Uterus (tissue), 4 donors: ENCODE results near the gene GON7. TPM values are rescaled to one million over a fixed set of nuclear protein-coding genes. Genes with fewer than 3 reads are reported as not detected.

Source experiments
- DNase-seq, 2 donors: peaks; one replicate each; pipeline ENCODE4 v3.0.0-alpha.2; 2019 to 2020
- H3K27ac ChIP-seq, 2 donors: fragments of 200-600 bp; sonication (generic); 1 replicate in 1 of 2; 2 replicates in 1 of 2; pipeline ENCODE4 v1.5.1; 2016 to 2018
- H3K27me3 ChIP-seq, 2 donors: fragments of 200-600 bp; sonication (generic); one replicate each; pipeline ENCODE4 v1.5.1; 2018 to 2019; ENCODE audit warnings: control low read depth in 1 of 2
- H3K36me3 ChIP-seq, 2 donors: fragments of 200-600 bp; sonication (generic); one replicate each; pipeline ENCODE4 v1.5.1; 2019; ENCODE audit warnings: control low read depth in 1 of 2
- H3K4me1 ChIP-seq, 2 donors: fragments of 200-600 bp; sonication (generic); one replicate each; pipeline ENCODE4 v1.5.1; 2018 to 2019; ENCODE audit warnings: control low read depth in 1 of 2
- H3K4me3 ChIP-seq, 2 donors: fragments of 200-600 bp; sonication (generic); 1 replicate in 1 of 2; 2 replicates in 1 of 2; pipeline ENCODE4 v1.5.1; 2018 to 2019; ENCODE audit warnings: mild to moderate bottlenecking in 1 of 2
- H3K9me3 ChIP-seq, 2 donors: fragments of 200-600 bp; sonication (generic); one replicate each; pipeline ENCODE4 v1.5.1; 2019; ENCODE audit warnings: control low read depth in 1 of 2
- POLR2A ChIP-seq, 2 donors: fragments of 450-650 bp; IDR thresholded peaks; one replicate each; pipeline ENCODE4 v1.6.1; 2016; ENCODE audit warnings: antibody characterized with exemption in 2 of 2, mild to moderate bottlenecking in 1 of 2, moderate library complexity in 1 of 2
- intact Hi-C: fragments of 100-400 bp; cut with DNase I; formaldehyde crosslinking; loops from one replicate; pipeline ENCODE4 v1.15.1; 2023; ENCODE audit warnings: low total_unique reads
- total RNA-seq, 4 donors: library from RNA; depleted of rRNA in 3 of 4; stranded (reverse); fragments of >200 nt in 3 of 4; gene quantifications; one replicate each; pipeline versions ENCODE4 v1.1.0 to v1.2.4, GENCODE V29; 2014 to 2023
- TF ChIP-seq, protein P1 (sequence below), 4 experiments: fragments of 200-600 bp in 2 of 4; fragments of 450-650 bp in 2 of 4; sonication (generic) in 2 of 4; IDR thresholded peaks; one replicate each; pipeline ENCODE4 v1.5.1; 2016 to 2019; ENCODE audit warnings: antibody characterized with exemption in 4 of 4, mild to moderate bottlenecking in 2 of 4, moderate library complexity in 1 of 4
- donor health status: DM: yes; HTN: yes; CAD: no.

Gene GON7
- total RNA-seq, 4 donors from 2014 or later, result 0.51 to 16.7 (median 11.8) TPM

DNA sequence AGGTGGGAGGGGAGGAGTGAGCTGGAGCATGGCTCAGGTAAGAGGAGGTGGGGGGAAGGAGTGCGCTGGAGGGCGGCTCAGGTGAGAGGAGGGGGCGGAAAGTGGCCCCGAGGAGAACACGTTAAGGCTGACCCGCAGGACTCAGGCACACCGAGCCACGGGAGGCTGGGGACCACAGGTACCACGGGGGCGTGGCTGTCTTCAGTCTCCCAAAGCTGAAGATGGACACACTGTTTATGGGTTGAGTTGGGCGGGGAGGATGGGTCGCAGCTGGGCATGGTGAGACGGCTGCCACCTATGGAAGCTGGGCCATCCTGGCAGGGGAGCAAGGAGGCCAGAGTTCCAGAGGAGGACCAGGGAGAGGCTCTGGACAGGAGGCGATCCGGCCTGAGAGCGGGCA, 23.7 kb upstream of the GON7 start:
- no peak overlapping the region for H3K4me3 ChIP-seq
- no peaks in the 10 kb centered on the region for H3K9me3 ChIP-seq
- no peak for DNase-seq
- H3K4me1 ChIP-seq, result no peaks in the 10 kb centered on the region
- no peak overlapping the region for H3K27ac ChIP-seq
- no peak for TF ChIP-seq POLR2A (IDR thresholded peaks at IDR 0.05)
- TF ChIP-seq, protein P1, sequence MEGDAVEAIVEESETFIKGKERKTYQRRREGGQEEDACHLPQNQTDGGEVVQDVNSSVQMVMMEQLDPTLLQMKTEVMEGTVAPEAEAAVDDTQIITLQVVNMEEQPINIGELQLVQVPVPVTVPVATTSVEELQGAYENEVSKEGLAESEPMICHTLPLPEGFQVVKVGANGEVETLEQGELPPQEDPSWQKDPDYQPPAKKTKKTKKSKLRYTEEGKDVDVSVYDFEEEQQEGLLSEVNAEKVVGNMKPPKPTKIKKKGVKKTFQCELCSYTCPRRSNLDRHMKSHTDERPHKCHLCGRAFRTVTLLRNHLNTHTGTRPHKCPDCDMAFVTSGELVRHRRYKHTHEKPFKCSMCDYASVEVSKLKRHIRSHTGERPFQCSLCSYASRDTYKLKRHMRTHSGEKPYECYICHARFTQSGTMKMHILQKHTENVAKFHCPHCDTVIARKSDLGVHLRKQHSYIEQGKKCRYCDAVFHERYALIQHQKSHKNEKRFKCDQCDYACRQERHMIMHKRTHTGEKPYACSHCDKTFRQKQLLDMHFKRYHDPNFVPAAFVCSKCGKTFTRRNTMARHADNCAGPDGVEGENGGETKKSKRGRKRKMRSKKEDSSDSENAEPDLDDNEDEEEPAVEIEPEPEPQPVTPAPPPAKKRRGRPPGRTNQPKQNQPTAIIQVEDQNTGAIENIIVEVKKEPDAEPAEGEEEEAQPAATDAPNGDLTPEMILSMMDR (IDR thresholded peaks at IDR 0.05), result no peak
- no peaks in the 10 kb centered on the region for H3K27me3 ChIP-seq
- H3K36me3 ChIP-seq, result no peaks in the 10 kb centered on the region
- intact Hi-C loops, result no loop called here

DNA sequence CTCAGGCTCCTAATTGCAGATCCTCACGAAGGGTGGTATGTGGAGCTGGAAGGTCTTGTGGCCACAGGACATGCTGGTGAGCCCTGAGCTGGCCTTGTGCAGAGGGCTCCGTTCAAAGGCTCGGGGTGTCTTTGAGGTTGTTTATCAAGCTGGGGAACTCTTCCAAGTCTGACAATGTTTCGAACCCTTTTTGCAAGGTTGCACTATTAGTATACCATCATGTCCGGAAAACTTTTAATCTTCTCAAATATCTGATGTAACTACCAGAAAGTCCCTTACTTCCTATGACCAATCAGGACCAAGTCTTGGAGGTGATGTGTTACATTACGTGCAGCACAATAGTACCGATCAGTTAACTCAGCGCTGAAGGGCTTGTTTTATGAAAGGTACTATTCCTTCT, 21.7 kb upstream of the GON7 start:
- no peak for TF ChIP-seq POLR2A (IDR thresholded peaks at IDR 0.05)
- TF ChIP-seq, protein P1 (IDR thresholded peaks at IDR 0.05), result no peak
- Histone ChIP-seq H3K27ac (no peak overlapping the region), H3K4me3 (no peak overlapping the region), H3K36me3 (no peaks in the 10 kb centered on the region), H3K9me3 (no peaks in the 10 kb centered on the region), H3K4me1 (no peaks in the 10 kb centered on the region), H3K27me3 (no peaks in the 10 kb centered on the region)
- DNase-seq, result no peak
- intact Hi-C loops, result no loop called here

DNA sequence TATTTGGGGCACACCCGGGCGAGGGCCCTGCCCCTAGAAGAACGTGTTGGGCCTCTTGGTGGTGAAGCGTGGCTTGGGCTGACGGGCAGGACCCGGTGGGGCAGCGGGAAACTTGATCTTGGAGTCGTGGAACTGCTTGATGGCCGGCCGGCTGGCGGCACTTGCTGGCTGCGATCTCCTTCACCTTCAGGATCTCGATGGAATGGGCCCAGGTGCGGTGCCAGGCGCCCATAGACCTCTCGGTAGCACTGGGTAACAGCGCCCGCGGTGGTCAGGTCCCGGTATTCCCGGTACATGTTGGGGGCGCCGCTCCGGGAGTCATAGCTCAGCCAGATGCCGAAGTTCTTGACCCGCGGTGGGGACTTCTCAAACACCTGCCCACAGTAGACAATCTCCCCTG, 16.7 kb upstream of the GON7 start:
- Histone ChIP-seq H3K9me3 (no peaks in the 10 kb centered on the region), H3K36me3 (no peaks in the 10 kb centered on the region), H3K27me3 (no peaks in the 10 kb centered on the region), H3K27ac (no peak overlapping the region), H3K4me1 (no peaks in the 10 kb centered on the region), H3K4me3 (no peak overlapping the region)
- TF ChIP-seq POLR2A (IDR thresholded peaks at IDR 0.05), result no peak
- TF ChIP-seq, protein P1 (IDR thresholded peaks at IDR 0.05), result no peak
- DNase-seq, result no peak
- intact Hi-C loops, result no loop called here

DNA sequence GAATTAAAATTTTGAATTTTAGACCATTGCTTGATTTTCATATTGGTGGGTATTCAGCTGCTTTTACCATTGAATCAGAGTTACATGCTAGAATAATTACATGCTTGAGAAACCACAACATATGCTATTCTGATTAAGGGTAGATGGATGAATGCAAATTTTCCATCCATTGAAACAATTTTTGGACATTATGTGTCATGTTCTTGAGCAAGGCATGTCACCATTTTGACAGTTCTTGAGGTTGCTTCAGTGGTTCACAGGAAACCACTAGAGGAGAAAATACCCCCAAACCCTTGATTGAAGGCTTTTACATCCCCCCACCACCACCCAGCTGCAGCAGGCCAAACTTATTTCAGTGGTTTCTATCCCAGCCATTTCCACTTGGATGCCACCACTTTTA, 13.6 kb upstream of the GON7 start:
- no peaks in the 10 kb centered on the region for H3K36me3 ChIP-seq
- no peaks in the 10 kb centered on the region for H3K27me3 ChIP-seq
- DNase-seq, result no peak
- no peaks in the 10 kb centered on the region for H3K9me3 ChIP-seq
- no peak overlapping the region for H3K27ac ChIP-seq
- intact Hi-C loops, result no loop called here
- no peak overlapping the region for H3K4me3 ChIP-seq
- H3K4me1 ChIP-seq, result no peaks in the 10 kb centered on the region
- TF ChIP-seq, protein P1 (IDR thresholded peaks at IDR 0.05), result no peak
- TF ChIP-seq POLR2A (IDR thresholded peaks at IDR 0.05), result no peak

DNA sequence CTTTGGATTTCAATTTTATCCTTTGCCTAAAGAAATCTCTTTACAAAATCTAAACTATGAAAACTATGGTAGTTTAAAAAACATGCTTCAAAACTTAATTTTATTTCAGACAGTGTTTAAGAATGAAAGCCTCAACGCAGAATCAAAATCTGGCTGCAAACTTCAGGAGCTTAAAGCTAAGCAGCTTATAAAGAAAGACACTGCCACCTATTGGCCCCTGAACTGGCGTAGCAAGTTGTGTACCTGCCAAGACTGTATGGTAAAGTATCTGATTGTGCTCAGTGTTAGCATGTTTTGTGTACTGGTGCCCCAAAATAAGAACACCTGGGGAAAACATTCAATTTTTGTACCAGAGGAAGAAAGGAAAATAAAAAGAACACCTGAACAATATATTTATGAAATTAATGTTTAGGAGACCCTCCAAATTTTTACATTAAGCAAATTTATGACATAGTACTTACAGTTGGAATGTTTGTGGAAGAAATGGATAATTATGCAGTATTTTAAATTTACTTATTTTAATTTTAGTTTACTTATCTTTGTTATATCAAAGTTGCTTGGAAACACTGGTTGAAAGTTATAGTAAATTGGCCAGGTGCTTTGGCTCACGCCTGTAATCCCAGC, 12.3 kb upstream of the GON7 start:
- Histone ChIP-seq H3K9me3 (no peaks in the 10 kb centered on the region), H3K27me3 (no peaks in the 10 kb centered on the region), H3K27ac (no peak overlapping the region), H3K4me3 (no peak overlapping the region), H3K4me1 (no peaks in the 10 kb centered on the region), H3K36me3 (no peaks in the 10 kb centered on the region)
- intact Hi-C loops, result no loop called here
- DNase-seq, result no peak
- TF ChIP-seq POLR2A (IDR thresholded peaks at IDR 0.05), result no peak
- TF ChIP-seq, protein P1 (IDR thresholded peaks at IDR 0.05), result peak in 2 of 4 experiments; percentile 14 to 24
